ENCODE measurements around the gene RTN4R. TPM values are rescaled to one million over a fixed set of nuclear protein-coding genes. Genes with fewer than 3 reads are reported as not detected.
A peak's percentile ranks its signal among the peaks of the same experiment; 100 is the strongest.

RTN4R gene
- total RNA-seq, 6 donors from 2014 or later = 2.6 to 13.0 (median 9.0) TPM

- ATAC-seq (ENCODE audit: low FRiP score in 2 of 2) (no peak), DNase-seq (peak in 1 of 2 donors; percentile 44)
- peak overlapping the region; percentile 78 to 92 (median 86) for H3K27ac ChIP-seq
- no peak for TF ChIP-seq POLR2A (IDR thresholded peaks at IDR 0.05)
- TF ChIP-seq EP300 (IDR thresholded peaks at IDR 0.05) = no peak
- TF ChIP-seq CTCF (IDR thresholded peaks at IDR 0.05) = no peak
- no peak for TF ChIP-seq POLR2AphosphoS5 (IDR thresholded peaks at IDR 0.05)
- H3K4me1 ChIP-seq = peaks cover 45 to 64% (median 54%) of the 10 kb centered on the region in 4 donors
- H3K27me3 ChIP-seq = no peaks in the 10 kb centered on the region
- WGBS, 2 donors = 57 to 74% methylated on average over 3 to 4 of the region's 4 CpGs
- H3K36me3 ChIP-seq = no peaks in the 10 kb centered on the region
- no peak overlapping the region for H3K4me3 ChIP-seq
- no peaks in the 10 kb centered on the region for H3K9me3 ChIP-seq
Measured at GRCh38 chr22:20203142-20203551, 65.0 kb downstream of the RTN4R start.

GRCh38 chr22:20201837-20202392, 66.2 kb downstream of the RTN4R start:
- H3K4me1 ChIP-seq = peaks cover 35 to 52% (median 42%) of the 10 kb centered on the region in 4 donors
- no peaks in the 10 kb centered on the region for H3K9me3 ChIP-seq
- no peak overlapping the region for H3K4me3 ChIP-seq
- no peaks in the 10 kb centered on the region for H3K36me3 ChIP-seq
- peak overlapping the region in 2 of 4 donors; percentile 88 to 92 for H3K27ac ChIP-seq
- TF ChIP-seq CTCF (IDR thresholded peaks at IDR 0.05) = no peak
- TF ChIP-seq POLR2A (IDR thresholded peaks at IDR 0.05) = no peak
- TF ChIP-seq POLR2AphosphoS5 (IDR thresholded peaks at IDR 0.05) = no peak
- no peak for TF ChIP-seq EP300 (IDR thresholded peaks at IDR 0.05)
- DNase-seq = peak in 1 of 2 donors; percentile 56
- no peaks in the 10 kb centered on the region for H3K27me3 ChIP-seq
- WGBS, 2 donors = 88 to 92% methylated on average over 6 to 13 of the region's 13 CpGs
- ATAC-seq (ENCODE audit: low FRiP score in 2 of 2) = no peak

- H3K27ac ChIP-seq = no peak overlapping the region
- no peak for TF ChIP-seq CTCF (IDR thresholded peaks at IDR 0.05)
- no peak for TF ChIP-seq POLR2AphosphoS5 (IDR thresholded peaks at IDR 0.05)
- no peak for TF ChIP-seq EP300 (IDR thresholded peaks at IDR 0.05)
- no peak for TF ChIP-seq POLR2A (IDR thresholded peaks at IDR 0.05)
- H3K4me1 ChIP-seq = peaks cover 20 to 32% (median 26%) of the 10 kb centered on the region in 4 donors
- H3K36me3 ChIP-seq = no peaks in the 10 kb centered on the region
- H3K4me3 ChIP-seq = no peak overlapping the region
- 95% methylated on average over 5 of the region's 5 CpGs for WGBS, 2 donors
- DNase-seq = no peak
- H3K27me3 ChIP-seq = no peaks in the 10 kb centered on the region
- no peaks in the 10 kb centered on the region for H3K9me3 ChIP-seq
- ATAC-seq (ENCODE audit: low FRiP score in 2 of 2) = no peak
Measured at GRCh38 chr22:20199906-20200305, 68.2 kb downstream of the RTN4R start.

GRCh38 chr22:20199413-20199842, 68.7 kb downstream of the RTN4R start:
- Histone ChIP-seq H3K9me3 (no peaks in the 10 kb centered on the region), H3K36me3 (no peaks in the 10 kb centered on the region), H3K27me3 (no peaks in the 10 kb centered on the region), H3K27ac (no peak overlapping the region), H3K4me1 (peaks cover 15 to 27% (median 21%) of the 10 kb centered on the region in 4 donors), H3K4me3 (no peak overlapping the region)
- 90 to 91% methylated on average over 1 of the region's 1 CpG for WGBS, 2 donors
- no peak for ATAC-seq (ENCODE audit: low FRiP score in 2 of 2)
- TF ChIP-seq EP300 (IDR thresholded peaks at IDR 0.05) (no peak), POLR2AphosphoS5 (IDR thresholded peaks at IDR 0.05) (no peak), POLR2A (IDR thresholded peaks at IDR 0.05) (no peak), CTCF (IDR thresholded peaks at IDR 0.05) (no peak)
- DNase-seq = no peak

All from upper lobe of left lung (tissue), 6 donors.